NB4 (cell line): Measurements from ENCODE around the gene PIF1.

Source experiments
- MAX ChIP-seq: IDR thresholded peaks from 2 replicates; pipeline ENCODE4 v1.6.1; 2011; ENCODE audit warnings: low read depth, low read length
- POLR2A ChIP-seq: IDR thresholded peaks from 2 replicates; pipeline ENCODE4 v1.6.1; 2011; ENCODE audit warnings: mild to moderate bottlenecking; ENCODE audit not compliant: insufficient read length; ENCODE audit errors: extremely low read depth
- TF ChIP-seq, protein P1 (sequence below): IDR thresholded peaks from one replicate; pipeline ENCODE4 v1.5.1; 2012; ENCODE audit warnings: low read depth, low read length

- TF ChIP-seq, protein P1, sequence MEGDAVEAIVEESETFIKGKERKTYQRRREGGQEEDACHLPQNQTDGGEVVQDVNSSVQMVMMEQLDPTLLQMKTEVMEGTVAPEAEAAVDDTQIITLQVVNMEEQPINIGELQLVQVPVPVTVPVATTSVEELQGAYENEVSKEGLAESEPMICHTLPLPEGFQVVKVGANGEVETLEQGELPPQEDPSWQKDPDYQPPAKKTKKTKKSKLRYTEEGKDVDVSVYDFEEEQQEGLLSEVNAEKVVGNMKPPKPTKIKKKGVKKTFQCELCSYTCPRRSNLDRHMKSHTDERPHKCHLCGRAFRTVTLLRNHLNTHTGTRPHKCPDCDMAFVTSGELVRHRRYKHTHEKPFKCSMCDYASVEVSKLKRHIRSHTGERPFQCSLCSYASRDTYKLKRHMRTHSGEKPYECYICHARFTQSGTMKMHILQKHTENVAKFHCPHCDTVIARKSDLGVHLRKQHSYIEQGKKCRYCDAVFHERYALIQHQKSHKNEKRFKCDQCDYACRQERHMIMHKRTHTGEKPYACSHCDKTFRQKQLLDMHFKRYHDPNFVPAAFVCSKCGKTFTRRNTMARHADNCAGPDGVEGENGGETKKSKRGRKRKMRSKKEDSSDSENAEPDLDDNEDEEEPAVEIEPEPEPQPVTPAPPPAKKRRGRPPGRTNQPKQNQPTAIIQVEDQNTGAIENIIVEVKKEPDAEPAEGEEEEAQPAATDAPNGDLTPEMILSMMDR = no peak
- TF ChIP-seq POLR2A = no peak
- TF ChIP-seq MAX = no peak
Measured at GRCh38 chr15:64870353-64870752, 44.9 kb upstream of the PIF1 start.
